MM.1S (cell line): ENCODE data around the gene MAP2K6.

Experiments used
- CTCF ChIP-seq: fragments of 300-600 bp; sonication (generic); IDR thresholded peaks from 2 replicates; pipeline ENCODE4 v1.5.1; 2016; ENCODE audit warnings: antibody characterized with exemption, low read length, mixed read lengths
- EZH2 ChIP-seq: fragments of 300-600 bp; sonication (generic); optimal IDR thresholded peaks from 2 replicates; pipeline ENCODE3; 2017; ENCODE audit warnings: low read depth, mild to moderate bottlenecking, antibody characterized with exemption, low read length, mixed read lengths
- EZH2phosphoT487 ChIP-seq: fragments of 300-600 bp; sonication (generic); IDR thresholded peaks from 2 replicates; pipeline ENCODE4 v1.6.1; 2018; ENCODE audit warnings: antibody characterized with exemption, low read length

GRCh38 chr17:69561462-69561861 lies 147.0 kb downstream of the MAP2K6 start:
- no peak for TF ChIP-seq CTCF
- no peak for TF ChIP-seq EZH2
- no peak for TF ChIP-seq EZH2phosphoT487
